ENCODE measurements around the gene DNAAF9. TPM values are rescaled to one million over a fixed set of nuclear protein-coding genes. Genes with fewer than 3 reads are reported as not detected.

Gene DNAAF9
- total RNA-seq, 2 donors from 2014 or later = 10.9 to 24.8 TPM

DNA sequence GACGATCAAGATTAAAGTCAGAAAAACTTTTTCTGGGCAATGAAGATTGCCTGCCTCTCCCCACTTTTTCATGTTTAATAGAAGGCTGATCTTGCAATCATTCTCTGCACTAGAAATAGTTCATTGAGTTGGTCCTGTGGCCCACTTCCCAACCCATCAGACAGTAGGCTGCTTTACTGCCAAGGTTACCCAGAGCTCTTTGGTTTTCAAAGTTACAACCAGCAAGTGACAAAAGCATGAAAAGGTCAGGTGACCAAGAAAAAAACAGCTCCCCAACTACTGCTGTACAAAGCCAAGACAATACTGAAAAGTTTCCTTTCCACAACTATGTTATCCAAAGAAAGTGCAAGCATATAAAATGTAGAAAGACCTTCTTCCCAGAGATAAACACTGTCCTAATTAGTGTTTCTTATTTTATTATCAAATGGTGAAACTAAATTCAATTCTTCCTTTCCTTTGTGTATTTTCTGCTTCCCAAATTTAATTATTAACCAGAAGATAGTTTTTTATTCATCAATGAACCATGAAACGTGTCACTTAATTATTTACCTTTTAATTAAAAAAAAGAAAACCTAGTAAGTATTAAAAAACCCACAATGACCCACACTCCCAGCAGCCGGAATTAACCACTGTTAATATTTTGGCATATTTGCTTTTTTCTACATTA, 16.6 kb downstream of the DNAAF9 start:
- H3K27me3 ChIP-seq (replicated peaks; ENCODE audit: insufficient read depth) = no peaks in the 10 kb centered on the region
- intact Hi-C loops (cut with DNase I) = no loop called here
- H3K9me3 ChIP-seq = no peaks in the 10 kb centered on the region
- no peaks in the 10 kb centered on the region for H3K36me3 ChIP-seq
- TF ChIP-seq, protein P1, sequence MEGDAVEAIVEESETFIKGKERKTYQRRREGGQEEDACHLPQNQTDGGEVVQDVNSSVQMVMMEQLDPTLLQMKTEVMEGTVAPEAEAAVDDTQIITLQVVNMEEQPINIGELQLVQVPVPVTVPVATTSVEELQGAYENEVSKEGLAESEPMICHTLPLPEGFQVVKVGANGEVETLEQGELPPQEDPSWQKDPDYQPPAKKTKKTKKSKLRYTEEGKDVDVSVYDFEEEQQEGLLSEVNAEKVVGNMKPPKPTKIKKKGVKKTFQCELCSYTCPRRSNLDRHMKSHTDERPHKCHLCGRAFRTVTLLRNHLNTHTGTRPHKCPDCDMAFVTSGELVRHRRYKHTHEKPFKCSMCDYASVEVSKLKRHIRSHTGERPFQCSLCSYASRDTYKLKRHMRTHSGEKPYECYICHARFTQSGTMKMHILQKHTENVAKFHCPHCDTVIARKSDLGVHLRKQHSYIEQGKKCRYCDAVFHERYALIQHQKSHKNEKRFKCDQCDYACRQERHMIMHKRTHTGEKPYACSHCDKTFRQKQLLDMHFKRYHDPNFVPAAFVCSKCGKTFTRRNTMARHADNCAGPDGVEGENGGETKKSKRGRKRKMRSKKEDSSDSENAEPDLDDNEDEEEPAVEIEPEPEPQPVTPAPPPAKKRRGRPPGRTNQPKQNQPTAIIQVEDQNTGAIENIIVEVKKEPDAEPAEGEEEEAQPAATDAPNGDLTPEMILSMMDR (IDR thresholded peaks at IDR 0.05) = no peak
- TF ChIP-seq POLR2A (IDR thresholded peaks at IDR 0.05) (no peak), POLR2AphosphoS5 (IDR thresholded peaks at IDR 0.05) (no peak)
- no peaks in the 10 kb centered on the region for H3K4me1 ChIP-seq (replicated peaks)
- DNase-seq (ENCODE audit: low spot score) = no peak
- no peak overlapping the region for H3K27ac ChIP-seq
- 67% methylated on average over 3 of the region's 3 CpGs for WGBS
- no peak overlapping the region for H3K4me3 ChIP-seq

DNA sequence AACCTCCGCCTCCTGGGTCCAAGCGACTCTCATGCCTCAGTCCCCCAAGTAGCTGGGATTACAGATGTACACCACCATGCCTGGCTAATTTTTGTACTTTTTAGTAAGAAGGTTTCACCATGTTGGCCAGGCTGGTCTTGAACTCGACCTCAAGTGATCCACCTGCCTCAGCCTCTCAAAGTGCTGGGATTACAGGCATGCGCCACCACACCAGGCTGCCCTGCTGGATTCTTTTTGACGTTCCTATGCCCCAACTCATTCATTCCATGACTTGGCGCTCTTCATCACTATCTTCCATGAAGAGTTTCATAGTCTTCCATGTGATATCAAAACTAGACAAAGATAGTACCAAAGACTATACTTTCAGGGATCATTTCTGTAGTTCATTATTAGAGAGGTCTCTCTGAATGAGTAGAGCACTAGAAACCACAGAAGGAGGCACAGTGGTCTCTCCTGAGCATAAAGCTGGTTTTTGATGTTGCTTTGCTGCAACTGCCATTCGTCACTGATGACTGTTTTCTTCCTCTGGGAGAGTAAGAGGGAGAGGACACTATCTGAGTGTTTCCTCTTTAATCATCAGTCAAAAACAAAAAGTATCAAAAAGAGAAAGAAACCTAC, 23.5 kb downstream of the DNAAF9 start:
- intact Hi-C loops (cut with DNase I) = no loop called here
- 96% methylated on average over 7 of the region's 7 CpGs for WGBS
- Histone ChIP-seq H3K27ac (no peak overlapping the region), H3K36me3 (no peaks in the 10 kb centered on the region), H3K9me3 (no peaks in the 10 kb centered on the region), H3K4me1 (replicated peaks) (no peaks in the 10 kb centered on the region), H3K27me3 (replicated peaks; ENCODE audit: insufficient read depth) (no peaks in the 10 kb centered on the region), H3K4me3 (no peak overlapping the region)
- DNase-seq (ENCODE audit: low spot score) = no peak
- TF ChIP-seq, protein P1 (IDR thresholded peaks at IDR 0.05) = no peak
- TF ChIP-seq POLR2A (IDR thresholded peaks at IDR 0.05) (no peak), POLR2AphosphoS5 (IDR thresholded peaks at IDR 0.05) (no peak)

DNA sequence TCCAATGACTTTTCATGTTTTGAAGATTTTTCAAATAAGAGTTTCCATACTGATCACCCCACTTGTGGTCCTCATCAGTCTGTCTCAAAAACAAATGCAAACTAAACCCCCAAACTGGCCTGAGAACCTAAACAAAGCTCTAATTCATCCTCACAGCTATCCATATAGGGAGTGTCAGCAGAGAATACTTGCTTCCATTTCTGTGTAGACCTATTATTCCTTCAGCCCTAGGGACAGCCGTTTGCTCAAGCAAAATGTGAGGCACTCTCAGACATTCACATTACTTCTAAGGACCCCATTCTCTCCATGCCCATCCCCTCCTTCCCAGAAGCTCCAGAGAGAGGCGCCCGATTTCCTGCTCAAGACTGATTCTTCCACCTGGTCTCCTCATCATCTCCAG, 24.6 kb downstream of the DNAAF9 start:
- H3K36me3 ChIP-seq = no peaks in the 10 kb centered on the region
- no peaks in the 10 kb centered on the region for H3K4me1 ChIP-seq (replicated peaks)
- WGBS = 89% methylated on average over 3 of the region's 3 CpGs
- TF ChIP-seq POLR2AphosphoS5 (IDR thresholded peaks at IDR 0.05) (no peak), POLR2A (IDR thresholded peaks at IDR 0.05) (no peak)
- TF ChIP-seq, protein P1 (IDR thresholded peaks at IDR 0.05) = no peak
- intact Hi-C loops (cut with DNase I) = no loop called here
- no peak for DNase-seq (ENCODE audit: low spot score)
- H3K27ac ChIP-seq = no peak overlapping the region
- H3K9me3 ChIP-seq = no peaks in the 10 kb centered on the region
- H3K4me3 ChIP-seq = no peak overlapping the region
- no peaks in the 10 kb centered on the region for H3K27me3 ChIP-seq (replicated peaks; ENCODE audit: insufficient read depth)

DNA sequence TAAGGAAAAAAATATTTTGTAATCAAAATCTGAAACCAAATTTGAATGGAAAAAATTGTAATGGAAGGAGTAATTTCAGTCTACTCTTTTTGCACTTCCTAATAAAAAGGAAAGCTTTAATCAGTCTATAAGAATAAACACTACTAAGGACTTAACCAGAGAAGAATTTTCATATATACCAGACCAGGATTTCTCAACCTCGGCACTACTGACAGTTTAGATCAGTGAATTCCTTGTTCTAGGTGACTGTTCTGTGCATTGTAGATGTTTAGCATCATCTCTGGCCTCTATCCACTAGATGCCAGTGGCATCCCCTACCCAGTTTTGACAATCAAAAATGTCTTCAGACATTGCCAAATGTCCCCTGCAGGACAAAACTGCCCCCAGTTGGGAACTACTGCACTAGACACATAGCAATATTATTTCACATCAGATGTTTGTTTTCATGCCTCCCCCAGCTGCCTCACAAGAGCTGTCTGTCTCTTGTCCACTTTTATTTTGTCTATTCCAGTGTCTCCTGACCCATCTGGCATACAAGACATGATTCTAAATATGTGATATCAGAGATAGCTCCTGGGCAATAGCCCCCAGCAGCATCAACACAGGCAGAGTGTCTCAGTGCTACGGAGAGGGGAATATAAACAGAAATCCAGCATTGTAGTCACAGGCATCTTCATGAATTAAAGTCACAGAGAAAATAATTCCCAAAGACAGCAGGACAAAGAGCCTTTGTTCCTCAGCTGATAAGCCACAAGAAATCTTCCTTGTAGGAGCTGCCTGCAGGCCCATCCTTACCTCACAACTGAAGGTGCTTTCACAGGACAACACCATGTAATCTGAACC, 27.0 kb downstream of the DNAAF9 start:
- TF ChIP-seq, protein P1 (IDR thresholded peaks at IDR 0.05) = no peak
- TF ChIP-seq POLR2AphosphoS5 (IDR thresholded peaks at IDR 0.05) (no peak), POLR2A (IDR thresholded peaks at IDR 0.05) (no peak)
- no peak overlapping the region for H3K27ac ChIP-seq
- no peaks in the 10 kb centered on the region for H3K9me3 ChIP-seq
- no peak for DNase-seq (ENCODE audit: low spot score)
- no peaks in the 10 kb centered on the region for H3K4me1 ChIP-seq (replicated peaks)
- no peaks in the 10 kb centered on the region for H3K27me3 ChIP-seq (replicated peaks; ENCODE audit: insufficient read depth)
- H3K4me3 ChIP-seq = no peak overlapping the region
- WGBS = 55% methylated on average over 2 of the region's 2 CpGs
- intact Hi-C loops (cut with DNase I) = no loop called here
- no peaks in the 10 kb centered on the region for H3K36me3 ChIP-seq
